H9 (cell line): ENCODE measurements around the gene PGAM1. TPM values are rescaled to one million over a fixed set of nuclear protein-coding genes. Genes with fewer than 3 reads are reported as not detected.

Experiments used
- DNase-seq: peaks from one replicate; pipeline ENCODE4 v3.0.0-alpha.2; 2017
- H2AFZ ChIP-seq: one replicate; pipeline ENCODE4 v1.6.1; 2013; ENCODE audit warnings: mild to moderate bottlenecking, low read length, control low read depth, moderate library complexity
- H2AK5ac ChIP-seq: 2 replicates; pipeline ENCODE4 v1.6.1; 2013; ENCODE audit warnings: low read length, control low read depth, mixed read lengths; ENCODE audit not compliant: insufficient read length
- H2BK120ac ChIP-seq: one replicate; pipeline ENCODE4 v1.6.1; 2013; ENCODE audit warnings: low read depth, mild to moderate bottlenecking, low read length, control low read depth, inconsistent platforms; ENCODE audit not compliant: poor library complexity, severe bottlenecking
- H2BK12ac ChIP-seq: 2 replicates; pipeline ENCODE4 v1.6.1; 2013; ENCODE audit warnings: low read length, control low read depth, mixed read lengths, low read depth; ENCODE audit not compliant: insufficient read length
- H2BK15ac ChIP-seq: 2 replicates; pipeline ENCODE4 v1.6.1; 2013; ENCODE audit warnings: low read depth, low read length, control low read depth
- H2BK20ac ChIP-seq: one replicate; pipeline ENCODE4 v1.6.1; 2013; ENCODE audit warnings: low read depth, mild to moderate bottlenecking, low read length, control low read depth, inconsistent platforms; ENCODE audit not compliant: poor library complexity, severe bottlenecking
- H2BK5ac ChIP-seq: 2 replicates; pipeline ENCODE4 v1.6.1; 2013; ENCODE audit warnings: low read length, control low read depth, mixed read lengths; ENCODE audit not compliant: insufficient read length
- H3K14ac ChIP-seq: 2 replicates; pipeline ENCODE4 v1.6.1; 2013; ENCODE audit warnings: low read length, control low read depth; ENCODE audit not compliant: insufficient read depth
- H3K18ac ChIP-seq: 2 replicates; pipeline ENCODE4 v1.6.1; 2013; ENCODE audit warnings: low read depth, mild to moderate bottlenecking, mixed read lengths, low read length, control low read depth; ENCODE audit not compliant: insufficient read length
- H3K23ac ChIP-seq: 2 replicates; pipeline ENCODE4 v1.6.1; 2013; ENCODE audit warnings: low read length, control low read depth, mixed read lengths, low read depth; ENCODE audit not compliant: insufficient read length
- H3K23me2 ChIP-seq: 2 replicates; pipeline ENCODE4 v1.6.1; 2013; ENCODE audit warnings: low read depth, mild to moderate bottlenecking, mixed read lengths, low read length, control low read depth; ENCODE audit not compliant: insufficient read length, poor library complexity, severe bottlenecking
- H3K27ac ChIP-seq: 2 replicates; pipeline ENCODE4 v1.5.1; 2013; ENCODE audit warnings: low read length, control low read depth, mixed read lengths, low read depth; ENCODE audit not compliant: insufficient read length
- H3K27me3 ChIP-seq: 2 replicates; pipeline ENCODE4 v1.6.1; 2013; ENCODE audit warnings: low read length, control low read depth, inconsistent platforms; ENCODE audit not compliant: insufficient read depth
- H3K4ac ChIP-seq: 2 replicates; pipeline ENCODE4 v1.6.1; 2013; ENCODE audit warnings: low read depth, mild to moderate bottlenecking, control low read depth, inconsistent platforms, low read length, moderate library complexity
- H3K4me1 ChIP-seq: 2 replicates; pipeline ENCODE4 v1.6.1; 2013; ENCODE audit warnings: low read length, control low read depth, inconsistent platforms; ENCODE audit not compliant: insufficient read depth
- H3K4me2 ChIP-seq: 2 replicates; pipeline ENCODE4 v1.6.1; 2013; ENCODE audit warnings: low read length, control low read depth, mixed read lengths; ENCODE audit not compliant: insufficient read length, insufficient read depth
- H3K56ac ChIP-seq: 2 replicates; pipeline ENCODE4 v1.6.1; 2013; ENCODE audit warnings: low read depth, mild to moderate bottlenecking, mixed read lengths, low read length, control low read depth; ENCODE audit not compliant: insufficient read length
- H3K79me1 ChIP-seq: 2 replicates; pipeline ENCODE4 v1.6.1; 2013; ENCODE audit warnings: low read depth, mild to moderate bottlenecking, moderate library complexity, low read length, control low read depth, inconsistent platforms; ENCODE audit not compliant: insufficient read depth, poor library complexity, severe bottlenecking
- H3K79me2 ChIP-seq: 2 replicates; pipeline ENCODE4 v1.6.1; 2013; ENCODE audit warnings: low read length, control low read depth, inconsistent platforms; ENCODE audit not compliant: insufficient read depth
- H3K9ac ChIP-seq: 2 replicates; pipeline ENCODE4 v1.6.1; 2013; ENCODE audit warnings: low read length, control low read depth, mixed read lengths; ENCODE audit not compliant: insufficient read length; ENCODE audit errors: extremely low read depth
- H3K9me3 ChIP-seq: one replicate; pipeline ENCODE4 v1.6.1; 2013; ENCODE audit warnings: low read depth, low read length, inconsistent platforms; ENCODE audit not compliant: control insufficient read depth
- H3T11ph ChIP-seq: one replicate; pipeline ENCODE4 v1.6.1; 2013; ENCODE audit warnings: mild to moderate bottlenecking, low read length, control low read depth, inconsistent platforms
- H4K20me1 ChIP-seq: one replicate; pipeline ENCODE4 v1.6.1; 2013; ENCODE audit not compliant: control insufficient read depth, insufficient read length, insufficient read depth
- H4K5ac ChIP-seq: 2 replicates; pipeline ENCODE4 v1.6.1; 2013; ENCODE audit warnings: low read depth, mild to moderate bottlenecking, mixed read lengths, low read length, control low read depth; ENCODE audit not compliant: insufficient read length
- H4K8ac ChIP-seq: replicated peaks from 2 replicates; pipeline ENCODE4 v1.6.1; 2013; ENCODE audit warnings: low read length, control low read depth, mixed read lengths, low read depth; ENCODE audit not compliant: insufficient read length
- H4K91ac ChIP-seq: 2 replicates; pipeline ENCODE4 v1.6.1; 2013; ENCODE audit warnings: low read depth, mild to moderate bottlenecking, moderate library complexity, mixed read lengths, low read length, control low read depth; ENCODE audit not compliant: insufficient read length
- H3K27ac Mint-ChIP-seq, 3 experiments: 2 replicates in 2 of 3; 3 replicates in 1 of 3; pipeline ENCODE4 v1.8.0; 2020 to 2021; ENCODE audit warnings: mixed read lengths in 3 of 3, mild to moderate bottlenecking in 1 of 3, moderate library complexity in 1 of 3
- H3K27me3 Mint-ChIP-seq: 2 replicates; pipeline ENCODE4 v1.8.0; 2021; ENCODE audit warnings: low read depth, mild to moderate bottlenecking, moderate library complexity, mixed read lengths
- H3K36me3 Mint-ChIP-seq, 3 experiments: 2 replicates in 2 of 3; 3 replicates in 1 of 3; pipeline ENCODE4 v1.8.0; 2020 to 2021; ENCODE audit warnings: low read depth in 3 of 3, mixed read lengths in 3 of 3; ENCODE audit not compliant: insufficient read depth in 1 of 3
- H3K4me1 Mint-ChIP-seq, 2 experiments: 2 replicates each; pipeline ENCODE4 v1.8.0; 2020; ENCODE audit warnings: mixed read lengths in 2 of 2
- H3K4me3 Mint-ChIP-seq, 2 experiments: 2 replicates in 1 of 2; 3 replicates in 1 of 2; pipeline ENCODE4 v1.8.0; 2020 to 2021; ENCODE audit warnings: mild to moderate bottlenecking in 2 of 2, mixed read lengths in 2 of 2, moderate library complexity in 1 of 2
- H3K9me3 Mint-ChIP-seq, 2 experiments: 2 replicates in 1 of 2; 3 replicates in 1 of 2; pipeline ENCODE4 v1.8.0; 2020; ENCODE audit warnings: mild to moderate bottlenecking in 2 of 2, mixed read lengths in 2 of 2, moderate library complexity in 1 of 2
- WGBS: extraction: QIAGEN DNeasy Blood & Tissue Kit; methylation state at CpG from one replicate; pipeline ENCODE4 v1.1.7; 2013; ENCODE audit warnings: missing lambda C conversion rate, low lambda C conversion rate, mixed read lengths; ENCODE audit not compliant: insufficient read length; ENCODE audit errors: extremely low coverage; 5-methylcytosine and 5-hydroxymethylcytosine counted together
- total RNA-seq: library from RNA; stranded (reverse); gene quantifications from 2 replicates; pipeline ENCODE4 v1.2.1, GENCODE V29; 2021
- TF ChIP-seq, protein P1 (sequence below): fragments of 200-600 bp; sonication (generic); conservative IDR thresholded peaks from 3 replicates; pipeline ENCODE4 v1.8.0; 2021; ENCODE audit warnings: antibody characterized with exemption, mild to moderate bottlenecking

The PGAM1 gene
- total RNA-seq, 1 experiment from 2014 or later: 932 TPM

DNA sequence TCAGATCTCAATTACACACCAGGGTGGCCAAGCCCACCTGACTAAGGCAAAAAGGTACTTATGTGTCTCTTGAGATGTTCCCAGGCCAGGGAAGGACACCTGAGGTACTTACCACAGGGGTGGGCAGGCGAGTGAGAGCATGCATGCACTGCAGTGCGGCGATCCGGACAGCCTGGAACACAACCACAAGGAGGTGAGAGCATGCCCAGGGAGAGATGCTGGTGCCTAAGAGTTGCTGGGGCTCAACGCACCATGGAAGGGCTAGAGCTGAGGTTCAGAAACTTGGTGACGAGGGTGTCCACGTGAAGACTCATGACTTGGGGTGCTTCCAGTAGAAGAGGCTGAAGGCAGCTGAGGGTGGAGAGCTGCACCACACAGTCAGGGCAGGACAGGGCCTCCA lies 33.1 kb downstream of the PGAM1 start:
- Histone ChIP-seq H4K20me1 (no peaks in the 10 kb centered on the region), H3K23me2 (no peaks in the 10 kb centered on the region), H3K79me1 (no peaks in the 10 kb centered on the region), H4K5ac (no peak overlapping the region), H3K14ac (no peak overlapping the region; the same call in 1 of the 2 replicates), H3K18ac (no peak overlapping the region), H2BK120ac (no peak overlapping the region), H2AFZ (no peak overlapping the region), H2BK5ac (no peak overlapping the region), H2BK15ac (no peak overlapping the region), H4K8ac (no peak overlapping the region), H4K91ac (no peak overlapping the region), H3K4ac (no peak overlapping the region), H3K27ac (no peak overlapping the region), H3K56ac (no peak overlapping the region), H2BK12ac (no peak overlapping the region), H3K9ac (no peak overlapping the region), H2AK5ac (no peak overlapping the region), H3K79me2 (no peaks in the 10 kb centered on the region), H3K4me1 (no peaks in the 10 kb centered on the region), H3K27me3 (no peaks in the 10 kb centered on the region), H3K4me2 (no peak overlapping the region), H3K23ac (no peak overlapping the region), H3T11ph (no peak overlapping the region), H3K9me3 (no peaks in the 10 kb centered on the region), H2BK20ac (no peak overlapping the region)
- no peak overlapping the region for H3K4me3 Mint-ChIP-seq
- H3K27me3 Mint-ChIP-seq: no peaks in the 10 kb centered on the region
- no peaks in the 10 kb centered on the region for H3K4me1 Mint-ChIP-seq
- no CpG with 5 or more reads among the region's 7 CpGs for WGBS
- H3K36me3 Mint-ChIP-seq: peaks cover 52 to 96% (median 89%) of the 10 kb centered on the region in 3 experiments
- TF ChIP-seq, protein P1, sequence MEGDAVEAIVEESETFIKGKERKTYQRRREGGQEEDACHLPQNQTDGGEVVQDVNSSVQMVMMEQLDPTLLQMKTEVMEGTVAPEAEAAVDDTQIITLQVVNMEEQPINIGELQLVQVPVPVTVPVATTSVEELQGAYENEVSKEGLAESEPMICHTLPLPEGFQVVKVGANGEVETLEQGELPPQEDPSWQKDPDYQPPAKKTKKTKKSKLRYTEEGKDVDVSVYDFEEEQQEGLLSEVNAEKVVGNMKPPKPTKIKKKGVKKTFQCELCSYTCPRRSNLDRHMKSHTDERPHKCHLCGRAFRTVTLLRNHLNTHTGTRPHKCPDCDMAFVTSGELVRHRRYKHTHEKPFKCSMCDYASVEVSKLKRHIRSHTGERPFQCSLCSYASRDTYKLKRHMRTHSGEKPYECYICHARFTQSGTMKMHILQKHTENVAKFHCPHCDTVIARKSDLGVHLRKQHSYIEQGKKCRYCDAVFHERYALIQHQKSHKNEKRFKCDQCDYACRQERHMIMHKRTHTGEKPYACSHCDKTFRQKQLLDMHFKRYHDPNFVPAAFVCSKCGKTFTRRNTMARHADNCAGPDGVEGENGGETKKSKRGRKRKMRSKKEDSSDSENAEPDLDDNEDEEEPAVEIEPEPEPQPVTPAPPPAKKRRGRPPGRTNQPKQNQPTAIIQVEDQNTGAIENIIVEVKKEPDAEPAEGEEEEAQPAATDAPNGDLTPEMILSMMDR: no peak
- H3K9me3 Mint-ChIP-seq: no peaks in the 10 kb centered on the region
- no peak for DNase-seq
- H3K27ac Mint-ChIP-seq: no peak overlapping the region
